Effector CD4-positive, alpha-beta T cell (primary cell): ENCODE results near the gene ATP8A1.

ENCODE experiments used
- DNase-seq: peaks from one replicate; pipeline ENCODE4 v3.0.0-alpha.2; 2020

Gene ATP8A1

DNA sequence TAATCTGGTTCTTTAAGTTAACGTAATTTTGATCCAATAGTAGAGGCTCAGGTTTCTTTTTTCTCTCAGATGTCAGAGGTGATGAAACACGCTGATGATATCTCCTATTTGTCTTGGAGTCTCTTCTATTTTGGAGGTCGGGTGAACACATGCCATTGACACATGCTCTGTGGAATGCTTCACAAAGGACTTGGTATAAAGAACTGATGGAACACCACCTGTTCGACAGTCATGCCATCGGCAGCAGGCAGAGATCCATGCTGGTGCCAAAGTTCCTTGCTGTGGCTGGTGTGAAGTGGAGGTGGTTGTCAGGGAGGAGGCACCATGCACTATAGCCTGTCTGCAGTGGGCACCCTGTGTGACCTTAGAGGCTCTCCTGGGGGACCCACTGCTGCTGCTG, 94.9 kb downstream of the ATP8A1 start:
- DNase-seq = no peak

DNA sequence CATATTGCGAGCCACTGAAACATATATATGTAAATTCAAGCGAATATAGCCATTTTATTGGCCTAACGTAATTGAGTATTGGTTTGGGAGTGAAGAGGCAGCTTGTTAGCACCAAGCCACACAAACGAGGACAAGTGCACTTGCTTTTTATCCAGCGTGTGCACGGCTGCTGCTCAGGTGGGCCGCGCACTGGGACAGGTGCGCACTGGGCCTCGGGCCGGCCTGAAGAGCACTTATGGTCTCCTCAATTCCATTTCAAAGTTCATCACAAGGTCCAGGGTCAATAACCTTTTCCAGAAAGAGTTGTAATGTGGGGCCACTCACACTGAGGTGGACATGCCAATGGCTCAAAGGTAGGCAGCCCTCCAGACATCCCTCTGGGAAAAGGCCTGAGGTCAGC, 95.9 kb downstream of the ATP8A1 start:
- no peak for DNase-seq

DNA sequence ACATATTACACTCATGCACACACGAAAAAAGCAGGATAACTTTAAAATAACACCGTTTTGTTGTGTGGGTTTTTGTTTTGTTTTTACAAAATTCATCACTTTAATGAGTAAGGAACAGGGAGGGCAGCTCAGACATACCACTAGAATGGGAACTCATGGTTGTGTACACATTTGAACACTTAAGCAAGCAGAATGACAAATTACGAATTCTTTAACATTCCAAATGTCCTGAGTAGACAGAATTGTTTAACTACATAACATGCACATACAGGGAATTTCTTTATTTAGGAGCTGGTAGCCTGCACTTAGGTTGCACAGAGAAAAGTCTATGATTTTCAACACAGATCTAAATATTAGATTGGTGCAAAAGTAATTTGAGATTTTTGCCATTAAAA, 96.4 kb downstream of the ATP8A1 start:
- DNase-seq = no peak

DNA sequence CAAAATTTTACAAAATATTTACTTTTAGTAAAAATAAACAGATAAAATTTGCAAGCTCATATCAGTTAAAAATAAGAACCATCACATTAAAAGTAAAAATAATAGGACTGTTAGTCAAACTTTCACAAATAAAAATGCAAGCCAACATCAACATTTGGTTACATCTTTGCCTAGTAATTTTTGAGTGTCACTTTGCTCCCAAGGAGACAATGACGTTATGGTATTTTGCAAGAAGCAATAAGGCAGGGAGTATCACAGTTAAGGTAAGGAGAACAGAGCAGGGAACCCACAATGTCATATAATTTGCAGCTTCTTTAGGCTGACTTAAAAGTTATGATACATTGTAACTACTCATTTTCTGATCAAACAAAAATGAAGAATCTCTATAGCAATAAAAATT, 98.7 kb downstream of the ATP8A1 start:
- DNase-seq = no peak

DNA sequence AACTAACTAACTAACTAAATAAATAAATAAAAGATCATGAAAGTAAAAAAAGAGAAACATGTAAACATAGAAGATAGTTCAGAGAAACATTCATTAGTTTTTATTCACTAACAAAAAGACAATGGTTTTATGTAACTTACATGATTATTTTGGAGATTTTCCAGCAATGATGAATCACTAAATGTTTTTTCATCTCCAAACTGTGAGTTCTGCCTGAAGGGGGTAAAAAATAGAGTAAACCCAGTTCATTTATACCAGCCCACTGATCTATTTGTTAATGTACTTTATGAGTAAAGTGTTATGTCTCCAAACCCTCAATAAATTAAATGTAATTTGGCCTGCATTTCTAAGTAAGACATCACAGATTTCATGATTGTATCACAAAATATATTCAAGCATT, 101.1 kb downstream of the ATP8A1 start:
- DNase-seq = no peak

DNA sequence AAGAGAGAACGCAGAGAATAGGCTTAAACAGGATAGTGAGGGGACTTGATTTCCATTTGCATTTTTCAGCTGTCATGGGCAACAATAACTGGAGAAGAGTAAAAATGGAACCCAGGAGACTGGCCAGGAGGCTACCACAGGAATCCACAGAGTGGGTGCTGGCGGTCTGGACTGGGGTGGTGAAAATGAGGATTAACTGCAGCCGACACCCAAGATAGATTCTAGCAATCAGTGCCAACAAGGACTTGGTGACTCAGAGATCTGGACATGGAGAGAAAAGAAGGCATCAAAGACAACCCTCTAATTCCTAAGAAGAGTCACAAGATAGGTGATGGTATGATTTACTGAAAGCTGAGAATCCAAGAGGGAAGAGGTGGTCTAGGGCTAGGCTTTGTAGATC, 102.8 kb downstream of the ATP8A1 start:
- DNase-seq = no peak

DNA sequence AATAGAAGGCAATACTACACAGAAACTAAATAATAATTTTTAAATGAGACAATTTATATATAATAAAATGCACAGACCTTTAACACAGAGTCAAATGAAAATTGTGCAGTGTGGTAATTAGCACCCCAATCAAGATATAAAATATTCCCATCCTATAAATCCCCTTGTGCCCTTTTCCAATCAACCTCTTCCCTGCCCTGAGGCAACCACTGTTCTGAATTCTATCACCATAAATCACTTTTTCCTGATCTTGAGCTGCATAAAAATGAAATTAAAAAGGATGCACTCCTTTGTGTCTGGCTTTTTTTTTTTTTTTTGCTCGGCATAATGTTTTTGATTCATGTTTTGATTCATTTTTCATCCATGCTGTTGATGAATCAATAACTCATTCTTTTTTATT, 107.0 kb downstream of the ATP8A1 start:
- DNase-seq = no peak

DNA sequence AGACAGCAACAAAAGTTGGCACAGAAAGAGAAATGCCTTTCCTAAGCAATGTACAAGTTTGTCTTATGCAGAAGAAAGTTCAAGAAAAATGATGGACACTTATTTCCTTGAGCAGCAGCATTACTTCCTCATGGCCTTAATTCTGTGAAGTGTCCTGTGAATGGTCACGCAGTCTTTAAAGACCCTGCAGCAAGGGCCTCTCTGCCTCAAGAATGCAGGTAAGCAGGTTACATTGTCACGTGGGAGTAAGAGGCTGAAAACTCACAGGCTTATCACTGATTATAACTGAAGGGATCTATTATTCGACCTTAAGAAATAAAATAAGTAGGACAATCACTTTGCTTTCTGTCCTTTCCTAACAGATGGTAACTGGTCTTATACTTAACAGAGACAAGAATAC, 109.1 kb downstream of the ATP8A1 start:
- no peak for DNase-seq

DNA sequence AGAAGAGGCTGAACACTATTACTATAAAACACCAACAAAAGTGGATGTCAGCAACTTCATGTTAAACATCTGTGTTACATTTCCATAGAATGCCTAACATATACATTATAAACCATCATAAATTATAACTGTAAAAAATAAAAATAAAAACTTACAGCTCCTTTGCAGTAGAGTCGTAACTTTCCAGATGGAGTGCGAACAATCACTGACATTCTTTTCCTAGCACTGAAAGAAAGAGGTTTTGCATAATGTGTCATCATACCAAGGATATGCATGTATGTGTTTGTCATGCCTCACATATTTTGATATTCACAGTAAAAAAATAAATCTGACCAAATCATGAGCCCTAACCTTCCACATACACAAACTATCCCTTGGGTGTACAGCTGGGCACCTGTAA, 113.1 kb downstream of the ATP8A1 start:
- no peak for DNase-seq

DNA sequence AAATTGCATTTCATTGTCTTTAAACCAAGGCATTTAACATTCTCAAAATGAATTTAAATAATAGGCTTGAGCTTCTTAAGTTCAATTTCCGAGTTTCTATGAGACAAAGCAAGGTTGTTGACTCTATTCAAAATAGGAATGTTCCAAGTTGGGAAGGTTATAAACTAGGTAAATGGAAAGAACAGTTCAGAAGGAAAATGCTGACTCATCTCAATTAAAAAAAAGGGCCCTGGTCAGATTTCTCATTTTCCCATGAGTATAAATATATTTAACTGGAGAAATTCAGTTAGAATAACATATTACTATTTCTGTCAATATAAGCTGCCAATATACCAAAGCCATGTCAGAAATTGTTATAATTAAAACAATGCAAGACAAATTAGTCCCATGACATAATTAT, 113.8 kb downstream of the ATP8A1 start:
- no peak for DNase-seq

DNA sequence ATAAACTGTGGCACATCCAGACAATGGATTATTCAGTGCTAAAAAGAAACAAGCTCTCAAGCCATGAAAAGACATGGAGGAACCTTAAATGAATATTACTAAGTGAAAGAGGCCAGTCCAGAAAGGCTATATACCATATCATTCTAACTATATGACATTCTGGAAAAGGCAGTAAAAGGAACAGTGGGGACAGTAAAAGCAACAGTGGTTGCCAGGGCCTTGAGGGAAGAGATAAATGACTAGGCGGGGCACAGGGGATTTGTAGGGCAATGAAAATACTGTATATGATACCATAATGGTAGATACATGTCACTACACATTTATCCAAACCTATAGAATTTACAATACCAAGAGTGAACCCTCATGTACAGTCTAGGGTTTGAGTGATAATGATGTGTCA, 115.3 kb downstream of the ATP8A1 start:
- no peak for DNase-seq

DNA sequence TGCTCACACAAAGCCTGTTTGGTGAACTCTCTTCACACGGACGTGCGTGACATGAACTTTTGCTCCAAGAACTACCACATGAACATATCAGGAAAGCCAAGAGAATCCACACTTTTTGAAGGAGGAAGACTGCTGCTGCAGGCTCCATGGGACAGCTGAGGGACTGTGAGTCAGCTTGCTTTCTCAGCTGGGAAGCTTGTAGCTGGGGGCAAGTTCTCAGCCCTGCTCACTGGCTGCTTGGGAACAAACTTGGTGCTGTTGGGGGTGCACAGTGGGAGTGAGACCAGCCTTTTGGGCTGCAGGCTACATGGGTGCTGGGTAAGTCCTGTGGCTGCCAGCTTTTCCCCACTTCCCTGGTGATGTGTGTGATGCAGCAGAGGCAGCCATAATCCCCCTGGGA, 123.9 kb downstream of the ATP8A1 start:
- no peak for DNase-seq

DNA sequence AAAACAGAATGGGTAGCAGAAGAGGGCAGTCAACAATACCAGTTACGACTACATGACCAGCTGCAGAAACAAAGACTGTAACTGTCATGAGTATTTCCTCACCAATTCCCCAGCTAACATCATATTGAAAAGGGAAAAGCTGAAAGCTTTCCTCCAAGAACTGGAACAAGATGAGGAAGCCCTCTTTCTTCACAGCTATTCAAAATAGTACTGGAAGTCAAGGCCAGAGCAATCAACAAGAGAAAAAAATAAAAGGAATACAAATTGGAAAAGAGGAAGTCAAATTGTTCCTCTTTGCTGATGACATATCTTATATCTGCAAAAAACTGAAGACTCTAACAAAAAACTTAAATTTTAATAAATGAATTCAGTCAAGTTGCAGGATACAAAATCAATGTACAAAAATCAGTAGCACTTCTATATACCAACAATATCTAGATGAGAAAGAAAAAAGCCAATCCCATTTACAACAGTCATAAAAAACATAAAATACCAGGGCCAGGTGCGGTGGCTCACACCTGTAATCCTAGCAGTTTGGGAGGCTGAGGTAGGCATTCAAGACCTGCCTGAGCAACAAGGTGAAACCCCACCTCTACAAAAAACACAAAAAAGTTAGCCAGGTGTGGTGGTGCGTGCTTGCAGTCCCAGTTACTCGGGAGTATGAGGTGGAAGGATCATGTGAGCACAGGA, 125.4 kb downstream of the ATP8A1 start:
- no peak for DNase-seq

DNA sequence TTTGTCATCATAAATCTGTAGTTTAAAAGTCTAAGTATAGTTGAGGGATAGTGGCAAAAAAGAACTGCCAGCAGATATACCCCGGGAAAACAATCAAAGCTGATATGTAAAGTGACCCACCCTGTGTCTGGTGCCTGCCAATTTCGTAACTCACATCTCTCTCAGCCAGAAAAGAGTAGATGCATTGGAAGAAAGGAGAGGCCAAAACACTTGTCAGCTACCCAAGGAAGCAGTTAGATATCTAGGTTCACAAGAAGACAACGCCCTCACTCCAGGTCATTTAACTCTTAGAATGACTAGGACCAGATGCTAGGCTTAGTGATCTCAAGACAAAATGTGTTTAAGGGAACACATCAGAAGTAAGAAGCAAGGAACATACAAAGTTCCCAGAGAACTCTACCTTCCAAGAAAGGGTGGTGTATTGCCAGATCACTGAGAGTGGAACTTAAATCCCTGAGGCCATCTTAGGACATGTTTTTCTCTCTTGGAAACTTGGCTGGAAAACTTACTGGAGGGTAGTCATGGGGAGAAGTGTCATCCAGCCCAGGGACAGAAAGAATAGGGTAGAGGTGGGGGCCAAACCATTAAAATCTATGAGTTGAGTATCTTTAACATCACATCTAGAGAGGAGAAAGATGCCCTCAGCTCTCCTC, 133.7 kb downstream of the ATP8A1 start:
- DNase-seq = no peak

DNA sequence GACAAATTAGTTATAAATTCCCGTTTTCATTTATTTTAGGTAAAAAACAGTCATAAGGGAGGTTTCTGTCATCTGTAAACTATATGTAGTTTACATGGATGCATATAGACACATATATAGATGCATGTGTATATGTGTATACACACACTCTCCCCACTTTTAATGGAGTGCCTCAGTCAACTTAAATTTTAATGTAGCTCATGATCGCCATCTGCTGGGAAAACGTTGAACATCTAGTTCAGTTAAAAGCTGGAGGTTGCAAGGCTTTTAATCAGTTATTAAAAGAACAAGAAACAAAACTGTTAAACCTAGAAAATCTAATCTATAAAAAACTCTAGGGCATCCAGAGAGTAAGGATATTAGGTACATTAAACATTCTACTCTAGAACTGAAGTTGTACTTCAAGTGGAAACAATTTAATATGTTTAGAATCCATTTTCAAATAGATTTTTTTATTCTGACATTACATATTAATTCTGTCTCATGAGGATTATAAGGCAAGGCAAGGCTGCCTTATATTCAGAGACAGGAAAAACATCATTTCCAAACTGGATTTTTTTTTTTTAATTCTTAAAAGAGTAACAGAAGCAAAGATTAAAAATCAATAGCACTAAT, 137.0 kb downstream of the ATP8A1 start:
- DNase-seq = peak; percentile 43

DNA sequence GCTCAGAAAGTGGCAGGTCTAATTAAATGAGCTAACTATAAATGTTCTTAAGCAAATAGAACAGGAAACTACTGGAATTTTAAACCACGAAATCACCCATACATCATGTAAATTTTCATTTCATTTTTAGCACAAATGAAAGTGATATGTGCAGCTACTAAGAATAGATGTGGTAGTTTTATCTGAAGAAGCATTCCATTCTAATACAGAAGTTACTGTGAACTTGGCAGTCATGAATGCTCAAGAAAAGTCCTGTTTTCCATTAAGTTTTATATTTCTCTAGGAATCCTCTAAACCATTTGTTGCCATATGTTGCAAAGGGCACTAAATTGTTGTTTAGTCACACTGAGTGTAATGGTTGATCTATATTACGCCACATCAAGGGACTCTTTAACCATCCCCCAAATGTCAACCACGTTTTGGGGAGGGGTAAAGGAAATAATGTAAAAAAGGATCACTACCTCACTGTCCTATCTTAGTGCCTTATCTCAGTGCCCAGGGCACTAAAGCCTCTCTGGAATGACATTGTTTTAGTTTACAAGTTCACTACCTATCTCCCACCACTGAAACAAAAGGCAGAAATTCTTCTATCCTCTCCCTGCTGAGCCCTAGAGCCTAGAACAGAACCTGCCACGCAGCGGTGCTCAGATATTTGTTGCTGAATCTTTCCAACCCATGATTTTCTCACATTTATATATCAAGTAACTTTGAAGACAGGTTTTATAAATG, 141.6 kb downstream of the ATP8A1 start:
- no peak for DNase-seq

DNA sequence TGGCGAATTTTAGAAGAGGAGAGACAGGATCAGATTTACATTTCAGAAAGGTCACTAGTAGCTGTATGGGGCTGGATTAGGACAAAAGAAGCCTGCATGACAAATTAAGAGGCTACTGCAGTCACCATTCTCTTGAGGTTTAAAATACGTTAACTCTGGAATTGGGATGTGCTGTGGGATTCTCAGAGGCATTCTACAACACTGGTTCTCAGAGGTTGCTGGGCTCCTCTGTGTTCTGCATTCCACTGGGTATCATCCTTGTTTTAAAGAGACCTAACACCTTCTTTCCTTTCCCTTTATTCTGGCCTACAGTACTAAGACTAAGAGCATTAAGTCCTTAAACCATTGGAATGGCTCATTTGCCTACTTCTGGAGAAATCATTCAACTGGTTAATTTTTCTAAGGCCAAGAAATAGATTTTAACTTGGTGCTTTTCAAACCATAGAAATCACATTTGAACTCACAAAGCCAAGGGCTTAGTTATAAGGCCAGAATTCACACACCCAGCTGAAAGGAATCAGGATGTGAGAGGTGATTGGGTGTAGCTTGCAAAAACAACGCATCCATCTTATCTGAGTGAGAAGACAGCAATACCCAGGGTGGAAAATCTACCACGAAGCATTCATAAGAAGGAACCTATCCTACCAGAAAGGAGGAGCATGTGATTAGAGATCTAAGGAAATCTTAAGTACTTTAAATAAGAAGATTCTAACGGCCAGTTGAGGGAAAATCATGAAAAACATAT, 143.0 kb downstream of the ATP8A1 start:
- no peak for DNase-seq

DNA sequence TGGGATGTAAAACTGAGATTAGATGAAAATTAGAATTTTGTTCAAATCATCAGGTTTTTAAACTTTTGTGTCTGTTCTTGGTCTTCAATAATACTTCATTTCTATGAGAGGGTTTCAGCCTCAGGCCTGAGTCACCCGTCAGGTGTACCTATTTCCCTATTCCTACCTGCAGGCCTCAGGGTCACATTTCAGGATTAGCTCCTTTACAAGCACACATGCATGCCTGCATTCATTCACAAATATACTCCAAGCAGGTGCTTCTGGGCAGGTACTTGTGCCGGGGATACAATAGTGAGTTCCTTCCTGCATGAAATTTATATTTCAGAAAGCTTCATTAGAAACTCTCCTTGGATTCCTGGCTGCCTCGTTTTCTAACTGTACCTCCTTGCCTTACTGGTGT, 144.7 kb downstream of the ATP8A1 start:
- DNase-seq = no peak

DNA sequence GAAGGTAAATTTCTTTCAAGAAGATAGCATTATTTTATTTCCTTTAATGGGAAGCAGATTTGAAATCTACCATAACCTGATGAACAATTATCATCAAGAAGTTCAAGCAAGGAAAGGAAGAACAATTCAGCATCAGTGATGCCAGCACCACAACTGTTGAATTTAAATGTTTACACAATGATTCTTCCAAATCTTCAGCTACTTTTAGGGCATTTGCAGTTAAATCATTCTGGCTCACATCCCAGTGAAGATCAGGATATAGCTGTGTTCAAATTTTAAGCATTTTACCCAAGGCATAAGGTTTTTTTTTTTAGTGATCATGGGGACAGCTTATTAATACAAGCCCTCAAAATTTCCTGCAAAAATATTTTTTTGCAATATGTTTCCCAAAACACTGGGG, 146.7 kb downstream of the ATP8A1 start:
- DNase-seq = no peak

DNA sequence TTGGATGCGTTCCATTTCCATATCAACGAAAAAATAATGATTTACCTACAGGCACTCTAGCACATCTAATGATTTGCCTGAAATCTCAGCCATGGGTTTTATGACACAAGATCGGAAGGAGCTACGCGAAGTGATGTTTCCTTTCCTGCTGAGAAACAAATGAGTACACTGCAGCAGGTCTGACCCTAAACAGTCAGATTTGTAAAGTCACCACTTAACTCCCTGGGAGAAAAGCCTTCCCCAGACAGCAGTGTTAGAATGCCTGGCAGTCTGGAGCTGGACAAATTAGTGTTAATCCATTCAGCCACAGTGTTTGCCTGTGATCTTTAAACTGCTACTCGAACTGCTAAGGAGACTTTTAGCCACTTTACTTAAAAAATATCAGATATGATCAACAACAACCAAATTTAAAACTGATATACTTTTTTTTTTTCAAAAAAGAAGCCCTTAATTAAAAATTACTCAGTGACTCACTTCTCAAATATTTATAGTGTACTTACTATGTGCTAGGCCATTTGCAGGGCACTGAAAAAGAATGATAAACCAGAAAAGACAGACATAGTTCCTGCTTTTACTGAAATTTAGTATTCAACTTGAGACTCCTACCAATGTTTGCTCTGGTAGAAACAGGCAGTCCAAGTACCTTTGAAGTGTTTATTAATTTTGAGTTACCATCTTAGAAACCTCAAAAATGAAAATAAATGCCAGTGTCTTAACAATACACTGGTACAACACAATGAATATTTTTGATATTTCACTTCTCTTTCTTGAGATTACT, 155.1 kb downstream of the ATP8A1 start:
- no peak for DNase-seq

DNA sequence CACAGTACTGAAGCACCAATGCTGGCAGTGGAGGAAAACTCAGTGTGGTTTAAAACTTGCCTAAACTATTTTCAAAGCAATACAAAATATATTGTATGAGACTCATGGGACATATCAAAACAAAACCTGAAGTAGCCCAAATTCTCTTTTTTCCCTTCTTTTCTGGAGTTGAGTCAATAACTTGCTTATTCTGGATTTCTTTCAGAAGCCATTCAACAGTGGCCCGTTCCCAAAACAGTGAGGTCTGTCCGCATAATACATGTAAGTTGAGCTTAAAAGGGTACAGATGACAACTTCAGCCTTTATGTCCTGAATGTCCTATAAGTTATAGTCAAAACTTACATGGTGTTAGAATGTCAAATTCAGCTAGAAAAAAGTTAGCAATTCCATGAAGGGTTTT, 158.9 kb downstream of the ATP8A1 start:
- DNase-seq = no peak
